Caco-2 (cell line): ENCODE results near the gene RUVBL1. TPM values are rescaled to one million over a fixed set of nuclear protein-coding genes. Genes with fewer than 3 reads are reported as not detected.
"Not testable (repeated sequence)": the region's sequence is repeated elsewhere in the genome, so short reads cannot be mapped to it uniquely, and the experiment has no call there.

ENCODE experiments used
- BruUV-seq: library from RNA; stranded (reverse); fragments of 400-500 nt; replicated peaks from 2 replicates; lab custom pipeline; 2021; lab: Mats Ljungman, UMichigan
- CTCF ChIA-PET: fragments of 300-600 bp; sonication (Branson Sonifier 250); formaldehyde crosslinking; loops from one replicate; lab custom pipeline; 2022; ENCODE audit warnings: antibody characterized with exemption; lab: Charles Lee
- POLR2A ChIA-PET: fragments of 300-600 bp; sonication (Branson Sonifier 250); formaldehyde crosslinking; loops from one replicate; lab custom pipeline; 2022; ENCODE audit warnings: antibody characterized with exemption; lab: Charles Lee
- DNase-seq, 2 experiments: peaks; one replicate each; pipeline versions ENCODE4 v3.0.0 to v3.0.0-alpha.2; 2020 to 2022
- H3K27me3 ChIP-seq: replicated peaks from 2 replicates; pipeline ENCODE4 v1.6.0; 2011; ENCODE audit warnings: low read length; ENCODE audit not compliant: control insufficient read depth, insufficient read depth
- H3K36me3 ChIP-seq: 2 replicates; pipeline ENCODE4 v1.5.1; 2011; ENCODE audit warnings: low read length; ENCODE audit not compliant: control insufficient read depth, insufficient read depth
- H3K4me1 ChIP-seq: fragments of 250-450 bp; sonication (Bioruptor Pico); 2 replicates; pipeline ENCODE4 v1.5.1; 2020; ENCODE audit warnings: mild to moderate bottlenecking
- H3K4me3 ChIP-seq: 2 replicates; pipeline ENCODE4 v1.5.1; 2011; ENCODE audit warnings: low read depth, mild to moderate bottlenecking, control low read depth, low read length
- H3K9me3 ChIP-seq: fragments of 250-450 bp; sonication (Bioruptor Pico); 2 replicates; pipeline ENCODE4 v1.5.1; 2020; ENCODE audit warnings: mild to moderate bottlenecking, moderate library complexity
- H3K27ac Mint-ChIP-seq: one replicate; pipeline ENCODE4 v1.8.0; 2022; ENCODE audit warnings: mixed read lengths; ENCODE audit not compliant: unreplicated experiment
- H3K27me3 Mint-ChIP-seq: one replicate; pipeline ENCODE4 v1.8.0; 2022; ENCODE audit warnings: mixed read lengths; ENCODE audit not compliant: insufficient read depth, unreplicated experiment
- H3K36me3 Mint-ChIP-seq: one replicate; pipeline ENCODE4 v1.8.0; 2022; ENCODE audit warnings: mild to moderate bottlenecking, mixed read lengths; ENCODE audit not compliant: insufficient read depth, unreplicated experiment
- H3K4me1 Mint-ChIP-seq: one replicate; pipeline ENCODE4 v1.8.0; 2022; ENCODE audit warnings: low read depth, mixed read lengths; ENCODE audit not compliant: unreplicated experiment
- H3K4me3 Mint-ChIP-seq: one replicate; pipeline ENCODE4 v1.8.0; 2022; ENCODE audit warnings: mild to moderate bottlenecking, moderate library complexity, mixed read lengths; ENCODE audit not compliant: unreplicated experiment
- H3K9me3 Mint-ChIP-seq: one replicate; pipeline ENCODE4 v1.8.0; 2022; ENCODE audit warnings: mixed read lengths; ENCODE audit not compliant: unreplicated experiment
- intact Hi-C: fragments of 100-400 bp; cut with micrococcal nuclease; formaldehyde crosslinking; loops from one replicate; pipeline ENCODE4 v1.10.0; 2022; ENCODE audit not compliant: unreplicated experiment
- total RNA-seq: library from RNA; stranded (reverse); gene quantifications from 2 replicates; pipeline ENCODE4 v1.2.3, GENCODE V29; 2022
- TF ChIP-seq, protein P1 (sequence below), 2 experiments: fragments of 200-600 bp in 1 of 2; IDR thresholded peaks; 1 replicate in 1 of 2; 2 replicates in 1 of 2; pipeline versions ENCODE4 v1.5.1 to v1.8.0; 2011 to 2022; ENCODE audit warnings: antibody characterized with exemption in 1 of 2, control low read depth in 1 of 2, inconsistent platforms in 1 of 2, low read depth in 1 of 2, low read length in 1 of 2, mild to moderate bottlenecking in 1 of 2, moderate library complexity in 1 of 2; ENCODE audit not compliant: insufficient read depth in 1 of 2, severe bottlenecking in 1 of 2, unreplicated experiment in 1 of 2

Gene RUVBL1
- total RNA-seq, 1 experiment from 2014 or later, result 56.4 TPM

DNA sequence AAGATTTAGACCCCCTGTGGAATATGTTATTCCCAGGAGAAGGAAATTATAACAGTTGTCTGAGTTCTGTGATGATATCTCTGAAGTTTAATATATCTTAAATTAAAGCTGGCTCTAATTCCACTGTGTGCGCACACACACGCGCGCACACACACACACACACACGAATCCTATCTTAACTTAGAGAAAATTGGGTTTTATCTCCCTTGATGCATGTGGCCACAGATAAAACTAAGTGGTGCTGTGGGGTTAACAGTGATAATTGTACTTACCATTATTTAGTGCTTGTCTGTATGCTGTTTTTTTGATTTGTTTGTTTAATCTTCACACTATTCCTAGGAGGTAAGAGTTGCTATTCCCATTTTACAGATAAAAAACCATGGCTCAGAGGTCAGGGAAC is 37.0 kb upstream of the RUVBL1 start:
- no peaks in the 10 kb centered on the region for H3K9me3 ChIP-seq
- H3K4me1 ChIP-seq, result no peaks in the 10 kb centered on the region
- intact Hi-C loops, result no loop called here
- Mint-ChIP-seq H3K4me1 (no peaks in the 10 kb centered on the region), H3K4me3 (no peak overlapping the region), H3K36me3 (no peaks in the 10 kb centered on the region), H3K27ac (no peak overlapping the region), H3K9me3 (no peaks in the 10 kb centered on the region), H3K27me3 (no peaks in the 10 kb centered on the region)
- no TSS peak for BruUV-seq
- DNase-seq, result no peak
- TF ChIP-seq, protein P1, sequence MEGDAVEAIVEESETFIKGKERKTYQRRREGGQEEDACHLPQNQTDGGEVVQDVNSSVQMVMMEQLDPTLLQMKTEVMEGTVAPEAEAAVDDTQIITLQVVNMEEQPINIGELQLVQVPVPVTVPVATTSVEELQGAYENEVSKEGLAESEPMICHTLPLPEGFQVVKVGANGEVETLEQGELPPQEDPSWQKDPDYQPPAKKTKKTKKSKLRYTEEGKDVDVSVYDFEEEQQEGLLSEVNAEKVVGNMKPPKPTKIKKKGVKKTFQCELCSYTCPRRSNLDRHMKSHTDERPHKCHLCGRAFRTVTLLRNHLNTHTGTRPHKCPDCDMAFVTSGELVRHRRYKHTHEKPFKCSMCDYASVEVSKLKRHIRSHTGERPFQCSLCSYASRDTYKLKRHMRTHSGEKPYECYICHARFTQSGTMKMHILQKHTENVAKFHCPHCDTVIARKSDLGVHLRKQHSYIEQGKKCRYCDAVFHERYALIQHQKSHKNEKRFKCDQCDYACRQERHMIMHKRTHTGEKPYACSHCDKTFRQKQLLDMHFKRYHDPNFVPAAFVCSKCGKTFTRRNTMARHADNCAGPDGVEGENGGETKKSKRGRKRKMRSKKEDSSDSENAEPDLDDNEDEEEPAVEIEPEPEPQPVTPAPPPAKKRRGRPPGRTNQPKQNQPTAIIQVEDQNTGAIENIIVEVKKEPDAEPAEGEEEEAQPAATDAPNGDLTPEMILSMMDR (IDR thresholded peaks at IDR 0.05; ENCODE audit: insufficient read depth in 1 of 2, low read depth in 1 of 2, low read length in 1 of 2, severe bottlenecking in 1 of 2, unreplicated experiment in 1 of 2), result no peak
- H3K4me3 ChIP-seq, result no peak overlapping the region
- ChIA-PET CTCF (no interaction called here), POLR2A (no interaction called here)
- H3K36me3 ChIP-seq, result no peaks in the 10 kb centered on the region
- no peaks in the 10 kb centered on the region for H3K27me3 ChIP-seq

DNA sequence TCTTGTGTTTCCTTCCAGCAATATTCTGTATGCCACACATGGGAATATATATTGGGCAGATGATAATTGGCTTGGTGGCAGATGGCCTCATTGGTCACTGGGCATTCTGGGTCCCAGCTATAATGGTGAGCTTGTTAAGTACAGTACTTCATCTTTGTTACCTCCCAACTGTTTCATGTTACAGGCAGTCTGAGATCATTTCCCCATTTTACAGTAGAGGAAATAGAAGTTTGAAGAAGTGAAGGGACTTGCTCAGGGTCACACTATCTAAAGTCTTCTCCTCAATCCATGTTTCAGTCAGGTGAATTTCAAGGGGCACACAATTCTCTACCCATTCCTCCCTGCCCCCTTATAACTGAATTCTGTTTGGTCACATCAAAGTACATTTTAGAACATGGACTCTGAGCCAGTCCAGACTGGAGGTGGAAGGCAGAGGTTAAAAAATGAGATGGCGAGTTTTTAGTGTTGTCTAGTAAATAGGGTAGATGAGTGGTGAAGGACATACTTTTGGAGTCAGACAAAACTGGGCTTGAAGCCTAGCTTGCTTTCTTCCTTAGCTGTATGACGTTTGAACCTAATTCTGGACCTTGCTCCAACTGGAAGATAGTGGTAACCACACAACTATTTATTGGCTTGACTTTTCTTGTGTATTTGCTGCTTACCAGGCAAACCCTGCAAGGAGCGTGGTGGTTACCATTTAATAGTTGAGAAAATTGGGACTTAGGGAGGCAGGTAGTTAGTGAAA is 32.2 kb upstream of the RUVBL1 start:
- Histone ChIP-seq H3K4me1 (peaks cover 9% of the 10 kb centered on the region), H3K36me3 (no peaks in the 10 kb centered on the region), H3K9me3 (no peaks in the 10 kb centered on the region), H3K27me3 (no peaks in the 10 kb centered on the region), H3K4me3 (no peak overlapping the region)
- no peak for DNase-seq
- Mint-ChIP-seq H3K36me3 (peaks cover 14% of the 10 kb centered on the region), H3K4me3 (no peak overlapping the region), H3K27ac (no peak overlapping the region), H3K27me3 (no peaks in the 10 kb centered on the region), H3K9me3 (no peaks in the 10 kb centered on the region), H3K4me1 (peaks cover 12% of the 10 kb centered on the region)
- POLR2A ChIA-PET, result no interaction called here
- CTCF ChIA-PET, result no interaction called here
- TF ChIP-seq, protein P1 (IDR thresholded peaks at IDR 0.05; ENCODE audit: insufficient read depth in 1 of 2, low read depth in 1 of 2, low read length in 1 of 2, severe bottlenecking in 1 of 2, unreplicated experiment in 1 of 2), result no peak
- intact Hi-C loops, result no loop called here
- BruUV-seq, result no TSS peak

DNA sequence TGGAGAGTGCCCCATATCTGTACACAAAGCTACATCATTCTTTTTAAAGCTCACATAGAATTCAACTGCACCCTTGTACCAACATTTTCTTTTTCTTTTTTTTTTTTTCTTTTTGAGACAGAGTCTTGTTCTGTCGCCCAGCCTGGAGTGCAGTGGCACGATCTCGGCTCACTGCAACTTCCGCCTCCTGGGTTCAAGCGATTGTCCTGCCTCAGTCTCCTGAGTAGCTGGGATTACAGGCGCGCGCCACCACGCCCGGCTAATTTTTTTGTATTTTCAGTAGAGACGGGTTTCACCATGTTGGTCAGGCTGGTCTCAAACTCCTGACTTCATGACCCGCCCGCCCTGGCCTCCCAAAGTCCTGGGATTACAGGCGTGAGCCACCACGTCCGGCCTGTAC is 30.7 kb upstream of the RUVBL1 start:
- Mint-ChIP-seq H3K27ac (peak overlapping the region; percentile 39), H3K4me1 (peaks cover 12% of the 10 kb centered on the region), H3K36me3 (peaks cover 14% of the 10 kb centered on the region), H3K4me3 (peak overlapping the region; percentile 78)
- DNase-seq, H3K4me1 ChIP-seq, intact Hi-C loops, H3K9me3 ChIP-seq, CTCF ChIA-PET, H3K27me3 ChIP-seq, H3K9me3 Mint-ChIP-seq, H3K36me3 ChIP-seq, H3K27me3 Mint-ChIP-seq: not testable (repeated sequence)
- POLR2A ChIA-PET, result interaction anchor here (0.6 to 1.8 kb wide), 2 partner anchors 31 to 967 kb away, joined by 3 to 14 read pairs; partner anchors contain the start of genes RAB43 and RUVBL1
- H3K4me3 ChIP-seq, result peak overlapping the region; percentile 62
- TSS peak; percentile 43 for BruUV-seq
